Fibroblast of skin of left quadriceps (primary cell): ENCODE measurements around the gene ARID3B.

Experiments used
- DNase-seq, 2 experiments: peaks; one replicate each; pipeline ENCODE4 v3.0.0-alpha.2; 2013; ENCODE audit warnings: low read depth in 2 of 2

ARID3B gene

DNA sequence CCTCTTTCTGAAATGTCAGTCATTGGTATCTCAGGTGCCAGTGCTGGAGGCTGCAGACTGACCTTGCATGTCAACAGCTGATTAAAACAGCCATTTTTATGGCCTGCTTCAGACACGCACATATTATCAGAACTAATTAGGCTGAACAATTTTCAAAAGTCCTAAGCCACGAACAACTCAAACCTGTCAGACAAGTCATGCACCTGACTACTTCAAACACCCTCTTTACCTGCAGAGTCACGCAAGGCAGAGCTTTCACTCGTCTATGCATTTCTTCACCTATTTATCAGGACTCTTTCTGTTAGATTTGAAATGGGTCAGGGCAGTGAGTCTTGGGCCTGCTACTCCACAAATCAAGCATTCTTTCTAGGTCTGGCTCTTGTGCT lies 101.3 kb downstream of the ARID3B start:
- DNase-seq = no peak

DNA sequence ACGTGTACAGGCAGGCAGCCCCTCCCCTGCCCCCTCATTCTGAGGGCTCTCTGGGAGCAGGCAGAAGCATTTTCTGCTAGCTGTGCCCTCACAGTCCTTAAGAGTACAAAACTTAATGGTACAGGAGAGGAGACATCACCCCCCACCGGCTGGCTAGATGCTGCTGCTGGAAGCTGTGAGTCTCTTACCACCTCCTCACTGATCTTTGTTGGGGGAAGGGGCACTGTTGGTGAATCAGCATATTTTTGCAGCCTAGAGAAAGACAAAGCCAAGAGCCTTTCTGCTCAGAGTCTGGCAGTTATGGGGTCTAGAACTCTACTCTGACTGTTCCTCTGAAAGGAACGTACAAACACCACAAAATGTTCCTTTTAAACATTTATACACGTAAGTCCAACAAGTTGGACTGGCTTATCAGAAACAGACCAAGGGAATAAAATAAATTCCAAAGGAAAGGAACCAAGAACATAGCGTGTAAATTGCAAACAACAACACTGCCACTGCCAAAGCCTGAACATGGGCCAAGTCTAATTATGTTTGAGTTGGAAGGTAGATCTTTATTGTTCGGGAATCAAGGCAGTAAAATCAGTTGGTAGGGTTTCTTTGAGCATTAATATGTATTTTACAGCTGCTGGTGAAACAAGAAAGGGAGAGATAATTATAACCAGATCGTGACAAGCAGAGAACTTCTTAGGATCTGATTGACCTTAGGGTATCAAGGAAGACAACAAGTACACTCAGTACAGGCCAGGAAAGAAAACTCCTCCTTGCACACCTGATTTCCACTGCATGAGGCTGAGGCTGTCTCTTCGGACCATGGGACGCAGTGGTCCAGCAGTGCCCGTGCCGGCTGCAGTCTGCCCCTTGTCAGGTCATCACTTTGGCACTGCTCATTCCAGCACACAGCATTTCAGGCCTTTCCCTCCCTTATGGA lies 102.0 kb downstream of the ARID3B start:
- DNase-seq = peak; percentile 31 to 34

DNA sequence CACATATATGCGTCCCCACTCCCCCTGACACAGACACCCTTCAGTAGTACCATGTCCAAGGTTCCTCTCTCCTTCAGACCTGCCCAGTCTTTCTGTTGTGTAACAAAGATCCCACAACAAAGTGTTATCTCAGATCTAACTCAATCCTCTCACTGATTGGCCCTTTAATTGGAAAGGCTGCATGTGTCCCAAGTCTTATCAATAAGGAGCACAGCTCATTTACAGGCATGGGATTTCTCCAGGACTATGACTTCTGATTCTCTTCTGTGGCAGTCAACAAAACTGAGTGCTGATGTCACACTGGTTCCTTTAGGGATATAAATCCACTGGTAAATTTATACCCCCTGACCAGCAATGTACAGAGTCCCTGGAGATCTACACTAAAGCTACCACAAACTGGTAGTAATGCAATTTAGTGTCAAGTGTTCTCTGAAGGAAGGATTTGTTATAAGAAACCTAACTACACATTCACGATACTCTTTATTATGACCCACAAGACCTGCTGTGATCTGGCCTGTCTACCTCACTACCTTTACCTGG lies 102.7 kb downstream of the ARID3B start:
- no peak for DNase-seq

DNA sequence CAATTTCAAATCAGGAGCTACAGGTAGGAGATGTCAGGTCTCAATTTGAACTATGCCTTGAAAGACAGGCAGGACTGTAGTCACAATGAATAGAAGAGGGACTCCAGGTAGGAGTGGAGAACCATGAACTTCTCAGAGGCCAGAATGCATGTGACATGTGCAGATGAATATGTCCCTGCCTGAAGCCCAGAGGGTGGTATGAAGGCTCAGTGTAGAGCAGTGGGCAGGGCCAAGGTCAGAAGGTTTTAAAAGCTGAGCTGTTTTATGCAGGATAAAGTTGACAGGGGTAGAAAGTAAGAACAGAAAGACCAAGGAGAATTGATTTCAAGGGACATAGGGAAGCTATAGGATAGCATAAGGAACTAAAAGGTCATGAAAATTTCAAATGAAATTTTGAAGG lies 105.5 kb downstream of the ARID3B start:
- no peak for DNase-seq
